HG02610 (cell line): Measurements from ENCODE around the gene ETV6.
A peak's percentile ranks its signal among the peaks of the same experiment; 100 is the strongest.

Source experiments
- ATAC-seq: cut with Tn5 transposase; IDR thresholded peaks from one replicate; pipeline ENCODE4 v1.9.1; 2021; ENCODE audit warnings: mild to moderate bottlenecking, moderate library complexity; ENCODE audit not compliant: unreplicated experiment

The ETV6 gene

DNA sequence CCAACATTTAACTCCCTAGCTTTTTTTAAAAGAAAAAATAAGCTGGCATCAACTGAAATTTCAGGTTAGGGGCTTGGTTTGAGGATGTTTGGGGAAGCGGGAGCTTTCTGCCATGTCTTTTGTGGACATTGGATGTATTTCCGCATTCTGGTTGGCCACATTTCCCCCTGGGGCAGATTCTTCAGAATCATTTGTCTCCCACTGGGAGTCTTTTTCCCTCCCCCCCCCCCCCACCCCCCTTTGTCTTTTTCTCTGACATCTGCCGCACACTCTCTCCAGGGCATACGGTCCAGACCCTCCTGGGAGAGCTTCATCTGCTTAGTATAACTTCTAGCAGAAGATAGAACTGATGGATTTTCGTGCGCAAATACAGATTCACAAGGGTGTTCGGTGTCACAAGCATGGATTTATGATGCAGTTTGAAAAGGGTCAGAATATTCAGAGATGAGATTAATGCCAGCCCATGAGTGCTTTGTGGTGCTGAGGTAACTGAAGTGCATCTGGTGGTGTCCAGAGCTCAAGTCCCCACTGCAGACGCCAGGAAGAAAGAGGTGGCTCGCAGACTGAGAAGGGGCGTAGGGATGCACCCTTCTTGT, 40.2 kb downstream of the ETV6 start:
- ATAC-seq = no peak

DNA sequence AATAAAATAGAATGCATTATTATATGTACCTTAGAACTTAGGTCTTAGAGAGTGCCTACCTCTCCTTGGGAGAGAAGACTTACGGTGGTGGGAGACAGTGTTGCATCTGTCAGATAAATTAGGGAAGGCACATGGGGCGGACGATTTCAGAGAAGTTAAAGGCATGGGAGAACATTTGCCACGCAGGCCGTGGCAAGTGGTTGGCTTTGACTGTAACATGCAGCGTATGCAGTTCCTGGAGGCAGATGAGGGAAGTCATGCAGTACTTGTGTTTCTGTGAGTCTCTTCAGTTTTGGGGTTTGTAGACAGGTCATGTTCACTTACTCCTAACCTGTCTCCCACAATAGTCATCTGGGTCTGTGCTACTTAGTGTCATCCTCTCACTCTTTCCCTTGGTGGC, 43.6 kb downstream of the ETV6 start:
- ATAC-seq = no peak

- no peak for ATAC-seq
Measured at GRCh38 chr12:11693601-11694000, 44.1 kb downstream of the ETV6 start.

- ATAC-seq = no peak
Measured at GRCh38 chr12:11694528-11694927, 45.1 kb downstream of the ETV6 start.

DNA sequence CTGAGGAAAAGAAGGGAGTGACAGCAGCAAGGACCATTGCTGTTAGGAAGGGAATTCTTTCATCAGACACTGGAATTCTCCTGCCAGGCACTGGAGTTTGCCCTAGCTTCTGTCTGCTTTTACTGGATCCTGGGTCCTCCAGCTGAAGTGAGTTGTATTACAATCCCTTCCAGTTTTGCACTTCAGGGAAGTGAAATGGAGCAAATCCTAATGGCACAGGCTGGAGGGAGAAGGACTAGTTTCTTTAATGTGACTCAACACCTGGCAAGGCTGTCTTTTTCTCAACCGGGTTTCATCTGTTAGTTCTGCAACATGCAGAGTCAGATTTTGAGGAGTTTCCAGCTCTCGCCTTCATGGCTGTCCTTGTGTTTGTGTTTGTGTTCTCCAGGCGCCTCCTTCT, 45.8 kb downstream of the ETV6 start:
- no peak for ATAC-seq

- no peak for ATAC-seq
Measured at GRCh38 chr12:11696084-11696483, 46.6 kb downstream of the ETV6 start.

- no peak for ATAC-seq
Measured at GRCh38 chr12:11697131-11697530, 47.7 kb downstream of the ETV6 start.

DNA sequence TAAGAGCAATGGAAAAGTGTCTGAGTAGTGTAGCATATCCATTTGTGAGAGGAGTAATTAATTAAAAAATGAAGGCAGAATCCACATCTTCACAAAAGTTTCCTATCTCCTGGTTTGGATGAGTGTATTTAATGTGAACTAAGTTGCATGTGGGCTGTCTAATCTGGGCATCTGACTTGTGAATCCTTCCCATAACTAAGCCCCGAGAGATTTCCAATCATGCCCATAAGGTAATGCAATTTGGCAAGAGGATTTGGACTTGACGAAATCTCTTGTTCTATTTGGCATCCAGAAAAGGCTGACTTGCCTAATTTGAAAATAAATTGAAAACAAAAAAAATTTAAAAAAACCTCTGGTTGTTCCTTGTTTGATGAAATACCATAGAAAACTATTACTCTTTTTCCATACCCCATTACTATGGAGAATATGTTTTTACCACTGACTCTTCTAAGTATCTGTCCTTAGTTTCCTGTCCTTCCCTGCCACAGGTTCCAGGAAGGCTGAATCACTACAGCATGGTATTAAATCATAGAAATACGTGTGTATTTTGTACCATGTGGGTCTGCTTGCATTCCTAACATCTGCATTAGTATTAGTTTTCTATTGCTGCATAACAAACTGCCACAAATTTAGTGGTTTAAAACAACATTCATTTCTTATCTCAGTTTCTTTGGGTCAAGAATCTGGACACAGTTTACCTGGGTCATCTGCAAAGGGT, 48.4 kb downstream of the ETV6 start:
- no peak for ATAC-seq

GRCh38 chr12:11698729-11699128, 49.3 kb downstream of the ETV6 start:
- ATAC-seq = no peak

- no peak for ATAC-seq
Measured at GRCh38 chr12:11701433-11701832, 52.0 kb downstream of the ETV6 start.

- ATAC-seq = peak; percentile 79
Measured at GRCh38 chr12:11702959-11703358, 53.5 kb downstream of the ETV6 start.

- peak; percentile 26 for ATAC-seq
Measured at GRCh38 chr12:11703378-11703777, 53.9 kb downstream of the ETV6 start.

DNA sequence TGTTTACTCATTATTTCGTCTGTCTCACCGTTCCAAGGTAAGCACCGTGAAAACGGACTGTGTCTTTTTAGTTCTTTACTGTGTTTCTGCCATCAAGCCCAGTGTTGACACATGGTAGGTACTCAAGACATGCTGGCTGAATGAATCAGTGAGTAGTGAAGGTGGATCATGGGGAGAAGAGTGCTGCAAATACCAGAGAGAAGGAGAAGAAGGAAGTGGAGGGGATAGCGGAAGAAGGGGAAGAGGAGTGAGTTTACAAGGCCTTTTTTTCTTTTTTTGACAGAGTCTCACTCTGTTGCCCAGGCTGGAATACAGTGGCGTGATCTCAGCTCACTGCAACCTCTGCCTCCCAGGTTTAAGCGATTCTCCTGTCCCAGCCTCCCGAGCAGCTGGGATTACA, 54.6 kb downstream of the ETV6 start:
- ATAC-seq = no peak

GRCh38 chr12:11705010-11705409, 55.5 kb downstream of the ETV6 start:
- ATAC-seq = no peak

DNA sequence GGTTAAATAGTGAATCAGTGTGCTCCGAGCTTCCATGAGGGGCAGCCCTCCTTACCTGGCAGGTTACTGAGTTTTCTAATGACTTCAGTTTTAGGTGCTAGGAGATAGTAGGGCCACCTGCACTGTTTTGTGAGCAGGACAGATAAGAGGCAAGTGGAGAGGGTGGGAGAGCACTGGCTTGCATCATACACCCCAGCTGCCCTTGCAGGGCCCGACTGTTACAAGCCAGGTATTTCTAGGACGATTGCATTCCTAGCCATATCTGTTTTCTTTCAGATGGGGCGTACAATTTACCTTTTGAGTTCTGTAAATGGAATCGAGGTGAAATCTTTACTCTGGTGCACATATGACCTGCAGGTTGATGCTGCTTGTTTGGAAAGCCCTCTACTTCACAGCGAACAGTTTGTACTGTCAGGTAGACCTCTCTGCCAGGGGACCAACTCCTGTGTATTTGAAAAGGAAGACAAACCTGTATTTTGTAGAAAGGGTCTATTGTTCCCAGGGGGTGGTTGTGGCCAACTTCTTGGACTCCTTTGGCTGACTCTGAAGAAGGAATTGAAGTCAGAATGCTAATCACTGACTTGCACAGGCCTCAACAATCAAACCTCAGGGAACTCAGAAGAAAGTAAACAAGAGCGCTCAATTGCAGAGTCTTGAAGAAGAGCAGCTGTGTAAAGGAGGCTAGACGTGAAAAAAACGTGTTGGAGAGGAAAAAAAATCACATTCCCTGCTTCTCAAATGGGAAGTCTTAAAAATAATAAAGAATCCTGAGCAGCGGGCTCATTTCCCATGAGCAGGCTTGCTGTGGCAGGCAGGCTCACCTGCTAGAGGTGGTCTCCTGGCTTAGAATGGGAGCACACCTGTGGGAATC, 57.3 kb downstream of the ETV6 start:
- ATAC-seq = no peak

- no peak for ATAC-seq
Measured at GRCh38 chr12:11707535-11707934, 58.1 kb downstream of the ETV6 start.

- ATAC-seq = no peak
Measured at GRCh38 chr12:11709513-11709912, 60.0 kb downstream of the ETV6 start.

DNA sequence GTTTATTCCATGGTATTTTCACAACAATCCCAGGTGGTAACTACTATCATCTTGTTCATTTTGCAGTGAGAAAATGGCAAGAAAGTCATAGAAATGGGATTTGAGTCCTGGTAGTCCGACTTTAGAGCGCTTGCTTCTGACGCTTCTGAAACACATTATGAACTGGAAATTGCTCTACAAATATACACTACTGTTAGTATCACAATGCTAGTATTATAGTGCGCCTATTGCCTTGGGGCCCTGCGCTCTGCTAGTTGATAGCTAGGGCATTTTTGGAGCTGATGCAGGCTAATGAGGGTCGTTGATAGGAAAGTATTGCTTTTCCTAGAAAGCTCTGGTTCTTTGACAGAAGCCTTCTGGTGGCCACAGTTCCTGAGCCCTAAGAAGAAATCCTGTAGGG, 61.0 kb downstream of the ETV6 start:
- ATAC-seq = no peak

DNA sequence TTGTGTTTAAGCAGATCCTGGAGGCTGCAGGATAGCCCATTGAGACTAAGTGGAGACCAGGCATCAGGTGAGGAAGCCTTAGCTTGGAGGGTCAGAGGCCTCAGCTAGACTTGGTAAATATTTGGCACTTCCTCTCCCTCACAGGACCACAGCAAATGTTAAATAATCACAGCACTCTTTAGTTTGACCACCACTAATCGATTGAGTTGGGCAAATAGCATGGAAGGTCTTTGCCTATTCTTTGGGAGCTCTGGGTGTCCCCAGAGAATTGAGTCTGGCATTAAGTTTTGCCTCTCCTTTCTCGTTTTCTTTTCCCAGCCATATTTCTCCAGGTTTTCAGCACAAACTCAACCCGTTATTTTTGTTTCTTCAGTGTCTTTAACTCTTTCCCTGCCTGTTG, 61.4 kb downstream of the ETV6 start:
- no peak for ATAC-seq

DNA sequence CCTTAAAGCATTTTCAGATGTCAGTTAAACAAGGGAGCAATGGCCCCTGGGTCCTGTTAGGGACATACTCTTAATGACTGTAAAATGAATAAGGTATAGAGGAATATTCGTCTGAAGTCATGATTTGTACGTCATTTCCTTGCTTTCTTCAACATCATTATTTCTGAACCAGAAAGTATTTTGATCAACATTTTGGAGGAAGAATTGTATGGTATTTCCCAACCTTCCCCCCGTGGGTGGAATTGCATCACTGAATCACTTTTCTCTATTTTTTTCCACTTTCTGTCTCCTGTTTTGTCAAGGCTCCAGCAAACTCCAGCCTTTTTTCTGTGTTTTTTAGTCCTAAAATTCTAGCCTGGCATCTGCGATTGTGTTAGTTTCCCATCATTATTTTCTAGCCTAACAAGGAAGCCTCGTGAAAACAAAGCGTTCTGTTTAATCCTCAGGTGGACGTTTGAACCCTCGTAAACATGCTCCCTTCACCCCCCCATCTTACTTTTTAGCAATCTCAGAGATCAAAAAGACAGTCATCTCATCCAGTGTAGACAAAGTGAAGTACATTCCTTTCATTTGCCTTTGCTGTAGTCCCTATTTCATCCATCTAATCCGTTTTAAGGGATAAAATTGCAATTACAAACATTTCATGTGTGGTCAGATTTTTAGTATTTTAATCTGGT, 62.3 kb downstream of the ETV6 start:
- ATAC-seq = no peak

GRCh38 chr12:11712491-11712890, 63.0 kb downstream of the ETV6 start:
- no peak for ATAC-seq
